GM12874 (cell line): Measurements from ENCODE around the gene TSPAN7.

Source experiments
- TF ChIP-seq, protein P1 (sequence below): IDR thresholded peaks from 2 replicates; pipeline ENCODE4 v1.5.1; 2011; ENCODE audit warnings: low read depth, mild to moderate bottlenecking, control low read depth, low read length, moderate library complexity; ENCODE audit not compliant: insufficient read depth

TSPAN7 gene, protein sequence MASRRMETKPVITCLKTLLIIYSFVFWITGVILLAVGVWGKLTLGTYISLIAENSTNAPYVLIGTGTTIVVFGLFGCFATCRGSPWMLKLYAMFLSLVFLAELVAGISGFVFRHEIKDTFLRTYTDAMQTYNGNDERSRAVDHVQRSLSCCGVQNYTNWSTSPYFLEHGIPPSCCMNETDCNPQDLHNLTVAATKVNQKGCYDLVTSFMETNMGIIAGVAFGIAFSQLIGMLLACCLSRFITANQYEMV

DNA sequence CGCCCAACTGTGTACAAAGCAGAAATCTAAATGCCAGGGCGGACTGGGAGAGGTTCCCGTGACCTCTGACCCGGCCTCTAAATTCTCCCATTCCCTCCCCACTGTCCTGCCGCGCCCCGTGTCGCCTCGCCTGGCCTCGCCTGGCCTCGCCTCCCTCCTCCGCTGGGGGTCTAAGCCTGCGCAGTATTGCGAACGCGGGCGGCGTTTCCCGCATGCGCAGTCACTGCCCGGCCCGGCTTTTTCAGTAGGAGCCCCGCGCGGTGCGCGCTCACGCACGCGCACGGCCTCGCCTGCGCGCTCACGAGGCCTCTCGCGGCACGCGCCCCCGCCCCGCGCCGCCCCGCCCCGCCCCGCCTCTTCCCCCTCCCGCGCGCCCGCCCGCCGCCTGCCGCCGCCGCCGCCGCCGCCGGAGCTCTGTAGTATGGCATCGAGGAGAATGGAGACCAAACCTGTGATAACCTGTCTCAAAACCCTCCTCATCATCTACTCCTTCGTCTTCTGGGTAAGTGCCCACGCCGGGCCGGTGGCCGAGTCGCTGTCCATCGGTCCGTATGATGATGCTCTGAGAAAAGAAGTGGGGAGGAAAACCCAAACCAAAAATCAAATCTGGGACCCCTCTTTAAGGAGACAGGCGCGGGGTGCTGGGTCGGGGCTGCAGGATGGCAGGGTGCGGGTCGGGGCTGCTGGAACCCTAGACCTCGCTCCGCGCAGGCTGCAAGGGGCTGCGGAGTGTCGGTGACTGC lies at the start of gene TSPAN7:
Gene TSPAN7 (plus strand): TSS at position 417 of the 743 bp plus-strand sequence. CDS start 5 bp downstream, at position 422.
- TF ChIP-seq, protein P1, sequence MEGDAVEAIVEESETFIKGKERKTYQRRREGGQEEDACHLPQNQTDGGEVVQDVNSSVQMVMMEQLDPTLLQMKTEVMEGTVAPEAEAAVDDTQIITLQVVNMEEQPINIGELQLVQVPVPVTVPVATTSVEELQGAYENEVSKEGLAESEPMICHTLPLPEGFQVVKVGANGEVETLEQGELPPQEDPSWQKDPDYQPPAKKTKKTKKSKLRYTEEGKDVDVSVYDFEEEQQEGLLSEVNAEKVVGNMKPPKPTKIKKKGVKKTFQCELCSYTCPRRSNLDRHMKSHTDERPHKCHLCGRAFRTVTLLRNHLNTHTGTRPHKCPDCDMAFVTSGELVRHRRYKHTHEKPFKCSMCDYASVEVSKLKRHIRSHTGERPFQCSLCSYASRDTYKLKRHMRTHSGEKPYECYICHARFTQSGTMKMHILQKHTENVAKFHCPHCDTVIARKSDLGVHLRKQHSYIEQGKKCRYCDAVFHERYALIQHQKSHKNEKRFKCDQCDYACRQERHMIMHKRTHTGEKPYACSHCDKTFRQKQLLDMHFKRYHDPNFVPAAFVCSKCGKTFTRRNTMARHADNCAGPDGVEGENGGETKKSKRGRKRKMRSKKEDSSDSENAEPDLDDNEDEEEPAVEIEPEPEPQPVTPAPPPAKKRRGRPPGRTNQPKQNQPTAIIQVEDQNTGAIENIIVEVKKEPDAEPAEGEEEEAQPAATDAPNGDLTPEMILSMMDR: no peak

DNA sequence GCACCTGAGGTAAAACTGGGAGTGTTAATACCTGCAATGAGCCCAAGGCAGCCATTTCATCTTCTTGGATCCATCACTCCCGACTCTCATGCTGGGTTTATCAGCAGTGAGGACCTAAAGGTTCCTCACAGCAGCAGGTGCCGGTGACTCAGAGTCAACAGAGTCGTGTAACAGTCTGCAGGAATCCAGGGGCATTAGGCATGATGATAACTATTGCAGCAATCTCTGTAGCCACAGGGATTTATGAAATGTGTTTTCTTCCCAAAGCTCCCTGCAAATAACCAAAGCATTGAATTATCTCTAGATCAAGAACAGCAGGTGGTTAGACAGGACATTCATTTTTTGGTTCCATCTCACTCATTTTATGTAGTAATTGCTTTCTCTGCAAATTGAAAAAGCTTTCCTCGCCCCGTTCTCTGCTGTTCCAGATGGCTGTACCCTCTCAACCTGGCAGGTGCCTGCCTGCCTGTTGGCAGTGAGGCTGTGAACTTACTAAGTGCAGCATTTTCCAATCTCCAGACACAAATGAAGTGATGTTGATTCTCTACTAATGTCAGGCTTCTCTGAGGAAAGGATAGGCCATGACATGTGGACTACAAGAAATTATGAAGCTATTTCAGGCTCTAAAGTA lies 48.1 kb upstream of the TSPAN7 start:
- TF ChIP-seq, protein P1: no peak

DNA sequence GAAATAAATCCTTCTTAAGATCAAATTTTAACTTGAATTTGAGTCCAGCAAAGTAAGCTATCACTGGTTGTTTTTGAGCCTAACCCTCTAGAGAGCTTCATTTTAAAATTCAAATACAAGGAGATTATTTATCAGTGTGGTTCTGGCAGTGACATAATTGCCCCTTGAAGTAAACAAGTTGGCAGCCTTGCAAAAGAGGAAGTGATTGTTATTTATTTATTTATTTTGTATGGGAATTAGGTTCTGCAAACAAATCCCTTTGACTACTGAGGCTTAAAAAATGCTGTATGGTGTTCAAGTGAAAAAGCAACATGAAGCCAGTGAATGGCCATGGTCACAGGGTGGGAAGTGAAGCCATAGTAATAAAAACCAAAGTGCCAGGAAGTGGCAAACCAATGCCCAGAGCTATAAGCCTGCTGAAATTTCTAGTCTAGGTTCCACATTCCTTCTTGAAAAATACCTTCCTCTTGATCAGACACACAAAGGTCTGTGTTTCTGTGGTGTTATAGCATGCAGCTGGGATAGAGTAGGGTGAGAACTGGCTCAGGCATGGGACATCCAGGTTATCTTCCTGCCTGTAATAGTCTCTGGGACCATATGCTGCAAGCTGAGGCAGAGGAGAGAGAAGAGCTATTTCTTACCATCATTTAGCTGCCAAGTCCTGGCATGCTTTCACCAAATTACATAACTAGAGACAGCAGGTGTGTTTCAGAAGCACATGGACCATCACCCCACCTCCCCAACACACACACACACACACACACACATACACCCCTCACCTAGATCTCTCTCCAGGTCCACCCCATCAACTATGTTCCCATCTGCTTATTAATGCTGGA lies 47.1 kb upstream of the TSPAN7 start:
- TF ChIP-seq, protein P1: no peak

DNA sequence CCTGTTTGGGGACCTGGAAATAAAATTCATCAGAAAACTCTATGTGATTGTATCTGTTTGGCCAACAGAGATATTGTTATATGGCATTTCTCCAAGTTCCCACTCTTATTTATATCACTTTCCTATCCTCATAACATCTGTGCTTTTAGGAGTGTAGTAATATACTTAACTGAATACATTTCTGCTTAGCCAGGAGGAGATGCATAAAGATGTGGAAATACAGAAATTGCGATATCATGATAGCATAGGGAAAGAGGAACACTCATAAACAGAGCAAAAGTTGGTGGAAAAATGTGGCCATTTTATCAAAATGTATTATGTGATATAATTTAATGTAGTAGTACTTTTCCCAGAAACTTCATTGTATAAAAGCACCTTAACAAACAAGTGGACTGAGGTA lies 46.1 kb upstream of the TSPAN7 start:
- TF ChIP-seq, protein P1: no peak

DNA sequence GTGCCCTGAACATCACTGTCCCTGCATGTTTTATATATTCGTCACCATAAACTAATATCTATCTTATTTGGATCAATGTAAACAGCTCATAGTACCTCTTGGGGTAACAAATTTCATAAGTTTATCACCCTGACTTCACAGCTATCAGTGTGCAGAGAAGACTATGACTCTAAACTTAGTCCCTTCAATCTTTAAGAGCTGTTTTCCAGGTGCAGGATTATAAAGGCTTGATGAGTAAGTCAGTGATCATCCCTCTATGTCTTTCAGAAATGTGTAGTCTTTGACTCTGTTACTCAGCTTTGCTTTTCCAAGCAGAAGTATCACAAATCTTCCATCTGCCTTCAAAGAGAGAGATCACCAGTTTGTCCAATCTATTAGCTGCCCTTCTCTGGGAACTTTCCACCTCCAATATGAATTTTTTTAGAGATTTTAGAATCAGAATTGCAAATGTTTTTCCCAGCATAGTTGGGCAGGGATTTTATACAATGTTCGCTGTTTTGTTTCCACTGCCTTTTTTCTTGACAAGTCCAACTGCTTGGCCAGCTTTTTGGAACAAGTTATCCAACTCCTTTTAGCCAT lies 45.1 kb upstream of the TSPAN7 start:
- TF ChIP-seq, protein P1: no peak

DNA sequence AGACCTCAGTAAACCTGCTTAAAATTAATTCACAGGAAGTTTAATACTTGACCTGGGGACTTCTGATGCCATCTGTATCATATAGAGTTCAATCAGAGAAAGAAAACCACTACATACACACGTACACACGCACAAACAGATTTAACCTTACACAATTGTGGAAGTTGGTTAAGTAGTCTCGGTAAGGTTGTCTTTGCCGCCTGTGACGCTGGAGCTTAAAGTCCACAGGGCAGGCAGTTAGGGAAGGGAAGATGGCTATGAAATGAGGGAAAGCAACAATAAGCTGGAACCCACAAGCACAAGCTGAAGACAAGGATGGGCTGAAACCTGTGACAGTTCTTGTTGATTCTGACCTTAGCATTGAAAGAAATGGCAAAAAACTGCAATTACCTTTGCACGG lies 41.7 kb upstream of the TSPAN7 start:
- TF ChIP-seq, protein P1: no peak
